ENCODE measurements around the gene ZFAND3.

DNA sequence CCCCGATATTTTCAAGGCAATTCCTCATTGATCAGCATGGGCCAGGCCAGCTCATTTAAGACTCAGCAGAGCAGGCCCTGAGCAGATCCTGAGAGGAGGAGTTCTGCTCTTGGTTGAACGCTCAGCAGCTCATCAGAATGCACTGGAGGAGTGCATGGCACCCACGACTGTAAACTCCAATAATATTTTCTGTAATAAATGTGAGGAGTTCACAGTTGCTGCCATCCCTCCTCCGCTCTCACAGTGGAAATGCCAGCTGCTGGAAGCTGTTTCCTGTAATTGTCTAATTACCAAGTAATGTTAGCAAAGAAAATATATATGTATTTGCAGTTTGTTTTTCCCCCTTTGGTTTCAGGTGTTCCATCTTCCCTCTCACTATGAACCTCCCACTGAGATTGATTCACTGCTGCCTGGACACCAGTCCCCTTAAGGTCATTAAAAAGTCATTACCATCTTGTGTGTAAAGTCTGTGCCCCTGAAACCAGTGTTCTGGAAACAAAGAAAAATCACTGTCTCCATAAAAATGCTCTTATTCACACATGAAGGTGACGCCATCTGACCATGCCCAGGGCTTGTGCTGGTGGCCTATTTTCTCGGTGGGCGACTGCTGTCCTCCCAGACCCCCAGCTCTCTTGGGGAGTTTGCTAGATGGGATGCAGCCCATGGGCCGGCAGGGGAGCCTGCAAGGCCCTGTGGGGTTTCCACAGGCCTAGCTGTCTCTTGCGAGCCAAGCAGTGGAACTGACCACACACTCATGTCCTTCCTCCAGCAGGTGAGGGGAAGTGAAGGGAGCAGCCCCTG, 374.2 kb downstream of the ZFAND3 start:
- TF ChIP-seq, protein P1, sequence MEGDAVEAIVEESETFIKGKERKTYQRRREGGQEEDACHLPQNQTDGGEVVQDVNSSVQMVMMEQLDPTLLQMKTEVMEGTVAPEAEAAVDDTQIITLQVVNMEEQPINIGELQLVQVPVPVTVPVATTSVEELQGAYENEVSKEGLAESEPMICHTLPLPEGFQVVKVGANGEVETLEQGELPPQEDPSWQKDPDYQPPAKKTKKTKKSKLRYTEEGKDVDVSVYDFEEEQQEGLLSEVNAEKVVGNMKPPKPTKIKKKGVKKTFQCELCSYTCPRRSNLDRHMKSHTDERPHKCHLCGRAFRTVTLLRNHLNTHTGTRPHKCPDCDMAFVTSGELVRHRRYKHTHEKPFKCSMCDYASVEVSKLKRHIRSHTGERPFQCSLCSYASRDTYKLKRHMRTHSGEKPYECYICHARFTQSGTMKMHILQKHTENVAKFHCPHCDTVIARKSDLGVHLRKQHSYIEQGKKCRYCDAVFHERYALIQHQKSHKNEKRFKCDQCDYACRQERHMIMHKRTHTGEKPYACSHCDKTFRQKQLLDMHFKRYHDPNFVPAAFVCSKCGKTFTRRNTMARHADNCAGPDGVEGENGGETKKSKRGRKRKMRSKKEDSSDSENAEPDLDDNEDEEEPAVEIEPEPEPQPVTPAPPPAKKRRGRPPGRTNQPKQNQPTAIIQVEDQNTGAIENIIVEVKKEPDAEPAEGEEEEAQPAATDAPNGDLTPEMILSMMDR (IDR thresholded peaks at IDR 0.05) = no peak
- TF ChIP-seq POLR2A (IDR thresholded peaks at IDR 0.05) = no peak
